COLO668 (cell line): ENCODE measurements around the gene ALG3.

Experiments
- DNase-seq: peaks from one replicate; lab custom pipeline; 2025; ENCODE audit not compliant: unreplicated experiment; lab: John Stamatoyannopoulos, UW

ALG3 gene

GRCh38 chr3:184236033-184236410, 12.7 kb downstream of the ALG3 start:
- no peak for DNase-seq

GRCh38 chr3:184235381-184236032, 13.3 kb downstream of the ALG3 start:
- no peak for DNase-seq

DNA sequence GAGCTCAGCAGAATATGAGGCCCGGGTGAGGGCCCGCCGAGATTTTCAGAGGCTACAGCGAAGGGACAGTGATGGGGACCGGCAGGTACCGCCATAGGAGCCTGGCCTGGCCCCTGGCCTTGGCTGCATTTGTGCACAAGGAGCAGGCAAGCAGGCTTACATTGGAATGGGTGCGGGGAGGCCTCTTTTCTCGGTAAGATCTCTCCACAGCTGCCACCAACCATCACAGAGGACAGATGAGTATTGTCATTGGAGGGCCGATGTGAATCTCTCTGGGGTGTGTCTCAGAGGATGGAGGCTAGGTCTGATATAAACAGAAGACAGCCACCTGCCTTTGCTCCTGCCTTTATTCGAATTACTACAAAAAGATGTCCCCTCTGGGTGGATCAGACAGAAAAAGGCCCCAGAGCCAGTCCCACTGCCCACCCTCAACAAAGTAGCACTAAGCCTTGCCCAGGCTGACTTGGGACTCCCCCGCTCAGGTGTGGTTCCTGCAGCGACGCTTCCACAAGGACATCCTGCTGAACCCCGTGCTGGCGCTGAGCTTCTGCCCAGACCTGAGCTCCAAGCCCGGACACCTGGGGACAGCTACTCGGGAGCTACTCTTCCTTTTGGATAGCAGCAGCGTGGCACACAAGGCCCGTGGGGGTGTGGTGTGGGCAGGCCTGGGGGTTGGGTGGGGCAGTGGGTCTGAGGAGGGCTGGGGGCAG, 13.9 kb downstream of the ALG3 start:
- no peak for DNase-seq

DNA sequence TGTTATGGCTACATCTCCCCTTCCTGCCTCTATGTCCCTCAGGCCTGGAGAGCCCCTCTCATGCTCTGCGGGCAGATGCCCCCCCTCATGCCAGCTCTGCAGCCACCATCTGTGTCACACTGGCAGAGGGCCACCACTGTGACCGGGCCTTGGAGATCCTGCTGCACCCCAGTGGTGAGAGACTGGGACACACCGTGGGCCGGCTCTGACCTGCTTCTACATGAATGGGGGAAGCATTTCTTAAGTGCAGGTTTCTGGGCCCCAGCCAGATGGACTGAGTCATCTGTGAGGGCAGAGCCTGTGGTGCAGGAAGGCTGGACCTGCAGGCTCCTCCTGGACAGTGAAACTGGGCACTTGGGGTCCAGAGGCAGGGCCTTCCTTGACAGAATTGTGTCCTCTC, 14.5 kb downstream of the ALG3 start:
- peak; percentile 2 for DNase-seq

GRCh38 chr3:184233127-184233843, 15.5 kb downstream of the ALG3 start:
- DNase-seq = no peak

- DNase-seq = peak; percentile 3
Measured at GRCh38 chr3:184231671-184232070, 17.1 kb downstream of the ALG3 start.

GRCh38 chr3:184230603-184231528, 17.9 kb downstream of the ALG3 start:
- peak; percentile 82 for DNase-seq

GRCh38 chr3:184230081-184230602, 18.6 kb downstream of the ALG3 start:
- DNase-seq = peak; percentile 85

GRCh38 chr3:184229394-184230080, 19.2 kb downstream of the ALG3 start, which contains the start of gene VWA5B2:
TSS of gene VWA5B2 (plus strand) at chr3:184229585. CDS start at chr3:184230529, 944 bp downstream.
- peak; percentile 84 for DNase-seq

DNA sequence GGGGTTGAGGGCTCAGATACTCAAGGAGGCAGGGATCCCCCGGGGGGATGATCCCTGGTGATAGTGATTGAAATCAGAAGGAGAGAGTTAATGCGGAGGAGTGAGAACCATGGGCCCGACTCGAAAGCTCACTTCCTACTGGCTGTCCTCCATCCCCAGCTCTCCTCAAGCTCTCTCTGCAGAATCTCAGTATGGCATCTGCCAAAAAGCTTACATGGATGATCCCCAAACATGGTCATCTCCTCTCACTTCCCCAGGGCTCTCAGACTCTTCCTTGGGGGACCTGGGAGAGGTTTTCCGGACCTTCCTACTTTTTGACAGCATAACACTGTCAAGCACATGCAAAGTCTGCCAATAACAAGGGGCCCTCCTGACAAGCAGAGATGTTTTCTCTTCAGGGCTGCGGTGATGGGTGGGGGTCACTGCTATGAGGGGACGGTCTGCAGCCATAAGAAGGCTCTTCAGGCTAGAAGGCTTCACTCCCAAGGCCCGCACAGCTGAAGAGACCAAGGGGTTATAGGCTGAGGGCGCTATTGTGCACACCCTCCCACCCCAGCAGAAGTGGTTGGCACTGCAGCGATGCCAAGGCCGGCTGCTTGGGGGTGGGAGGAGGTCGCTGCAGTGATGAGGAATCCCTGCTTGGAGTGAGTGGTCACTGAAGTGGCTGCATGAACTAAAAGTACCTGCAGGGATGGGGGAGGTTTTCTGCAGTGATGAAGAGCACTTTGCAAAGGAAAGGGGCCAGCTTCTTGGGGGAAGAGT, 20.2 kb downstream of the ALG3 start:
- no peak for DNase-seq

GRCh38 chr3:184227481-184227935, 21.3 kb downstream of the ALG3 start:
- peak; percentile 27 for DNase-seq

DNA sequence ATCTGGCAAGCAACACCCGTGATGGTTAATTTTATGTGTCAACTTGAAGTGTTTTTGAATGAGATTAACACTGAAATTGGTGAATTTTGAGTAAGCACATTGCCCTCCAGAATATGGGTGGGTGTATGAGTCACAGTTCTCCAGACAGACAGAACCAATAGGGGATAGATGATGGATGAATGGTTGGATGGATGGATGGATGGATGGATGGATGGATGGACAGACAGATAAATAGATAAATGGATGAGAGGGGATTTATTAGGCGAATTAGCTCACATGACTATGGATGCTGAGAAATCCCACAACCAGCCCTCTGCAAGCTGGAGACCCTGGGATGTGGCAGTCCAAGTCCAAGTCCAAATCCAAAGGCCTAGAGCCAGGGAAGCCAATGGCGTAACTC, 24.8 kb downstream of the ALG3 start:
- no peak for DNase-seq

DNA sequence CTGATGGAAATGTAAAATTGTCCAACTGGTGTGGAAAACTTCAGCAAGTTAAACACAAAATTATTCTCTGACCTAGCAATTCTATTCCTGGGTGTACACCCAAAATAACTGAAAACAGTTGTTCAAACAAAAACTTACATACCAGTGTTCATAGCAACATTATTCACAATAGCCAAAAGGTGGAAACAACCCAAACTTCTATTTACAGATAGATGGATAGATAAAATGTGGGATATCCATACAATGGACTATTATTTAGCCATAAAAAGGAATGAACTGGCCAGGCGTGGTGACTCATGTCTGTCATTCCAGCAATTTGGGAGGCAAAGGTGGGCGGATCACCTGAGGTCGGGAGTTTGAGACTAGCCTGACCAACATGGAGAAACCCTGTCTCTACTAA, 26.2 kb downstream of the ALG3 start:
- DNase-seq = no peak

DNA sequence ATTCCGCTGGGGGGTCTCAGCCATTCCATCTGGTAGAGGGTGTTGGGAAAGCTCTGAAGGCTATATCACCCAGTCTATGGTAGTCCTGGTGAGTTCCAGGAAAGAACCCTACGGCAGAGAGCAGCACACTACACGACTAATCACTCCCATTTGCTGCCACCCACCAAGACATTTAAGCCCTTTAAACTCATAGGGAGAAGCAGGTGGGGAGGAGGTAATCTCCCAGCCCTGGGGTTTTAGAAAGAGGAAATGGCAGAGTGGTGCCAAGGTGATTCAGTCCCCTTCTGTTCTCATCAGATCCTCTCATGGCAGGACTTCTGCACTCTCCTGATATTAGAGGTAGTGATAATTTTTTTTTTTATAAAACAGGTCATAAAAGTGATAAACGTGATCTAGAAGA, 29.9 kb downstream of the ALG3 start:
- no peak for DNase-seq

GRCh38 chr3:184211718-184212117, 37.0 kb downstream of the ALG3 start:
- no peak for DNase-seq

- no peak for DNase-seq
Measured at GRCh38 chr3:184211297-184211696, 37.5 kb downstream of the ALG3 start.

- no peak for DNase-seq
Measured at GRCh38 chr3:184209146-184209923, 39.4 kb downstream of the ALG3 start.

DNA sequence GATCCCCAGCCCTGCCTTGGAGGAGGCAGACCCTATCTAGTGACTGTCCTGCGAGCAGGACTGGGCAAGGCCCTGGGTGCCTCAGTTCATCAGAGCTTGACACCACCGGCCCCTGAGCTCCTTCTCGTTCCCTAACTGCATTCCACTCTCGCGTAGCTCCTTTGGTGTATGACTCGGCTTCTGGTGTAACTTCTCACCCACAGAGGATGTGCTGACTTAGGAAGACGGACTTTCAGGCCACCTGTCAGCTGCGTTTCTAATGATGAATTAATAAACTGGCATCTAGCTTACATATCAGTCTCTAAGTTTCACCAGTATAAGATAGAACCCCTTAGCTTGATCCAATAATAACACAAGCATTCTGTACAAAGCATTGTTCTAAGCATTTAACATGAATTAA, 45.2 kb downstream of the ALG3 start:
- DNase-seq = no peak

GRCh38 chr3:184200825-184201224, 47.9 kb downstream of the ALG3 start:
- DNase-seq = no peak
